RWPE2 (cell line): ENCODE data around the gene NANOS1.

ENCODE experiments used
- ATAC-seq: fragments of 200-7000 bp; cut with Tn5 transposase; 3 replicates; pipeline ENCODE4 v1.9.1; 2021; ENCODE audit warnings: low read depth
- DNase-seq: peaks from one replicate; pipeline ENCODE4 v3.0.0-alpha.2; 2020; ENCODE audit warnings: low spot score
- H3K27ac ChIP-seq: fragments of 450-650 bp; 2 replicates; pipeline ENCODE4 v1.5.1; 2017; ENCODE audit warnings: mild to moderate bottlenecking; ENCODE audit not compliant: poor library complexity, severe bottlenecking
- H3K27me3 ChIP-seq: fragments of 250-450 bp; sonication (Bioruptor Pico); 2 replicates; pipeline ENCODE4 v1.5.1; 2021; ENCODE audit warnings: mild to moderate bottlenecking, moderate library complexity; ENCODE audit not compliant: insufficient read depth, poor library complexity, severe bottlenecking
- H3K36me3 ChIP-seq: fragments of 250-450 bp; sonication (Bioruptor Pico); 2 replicates; pipeline ENCODE4 v1.5.1; 2020; ENCODE audit warnings: low read depth, mild to moderate bottlenecking, moderate library complexity
- H3K4me1 ChIP-seq: fragments of 250-450 bp; sonication (Bioruptor Pico); 2 replicates; pipeline ENCODE4 v1.5.1; 2021; ENCODE audit warnings: mild to moderate bottlenecking, moderate library complexity; ENCODE audit not compliant: insufficient read depth, poor library complexity, severe bottlenecking
- H3K4me3 ChIP-seq: fragments of 250-450 bp; sonication (Bioruptor Pico); 2 replicates; pipeline ENCODE4 v1.5.1; 2021; ENCODE audit warnings: mild to moderate bottlenecking, moderate library complexity; ENCODE audit not compliant: severe bottlenecking
- H3K9me3 ChIP-seq: fragments of 250-450 bp; sonication (Bioruptor Pico); 2 replicates; pipeline ENCODE4 v1.5.1; 2021; ENCODE audit warnings: mild to moderate bottlenecking, moderate library complexity; ENCODE audit not compliant: severe bottlenecking
- CTCF ChIP-seq: fragments of 450-650 bp; IDR thresholded peaks from one replicate; pipeline ENCODE4 v1.5.1; 2017; ENCODE audit warnings: mild to moderate bottlenecking, moderate library complexity; ENCODE audit not compliant: poor library complexity, severe bottlenecking

NANOS1 gene

GRCh38 chr10:118992496-118992895 lies 37.0 kb upstream of the NANOS1 start:
- no peak overlapping the region for H3K27ac ChIP-seq
- TF ChIP-seq CTCF: no peak
- no peak for DNase-seq
- no peaks in the 10 kb centered on the region for H3K27me3 ChIP-seq
- no peak for ATAC-seq
- H3K4me3 ChIP-seq: no peak overlapping the region
- H3K4me1 ChIP-seq: no peaks in the 10 kb centered on the region
- H3K36me3 ChIP-seq: no peaks in the 10 kb centered on the region
- H3K9me3 ChIP-seq: no peaks in the 10 kb centered on the region

GRCh38 chr10:118993214-118993613 lies 36.3 kb upstream of the NANOS1 start:
- no peak for TF ChIP-seq CTCF
- H3K36me3 ChIP-seq: no peaks in the 10 kb centered on the region
- DNase-seq (no peak), ATAC-seq (no peak)
- H3K27ac ChIP-seq: no peak overlapping the region
- H3K9me3 ChIP-seq: no peaks in the 10 kb centered on the region
- no peaks in the 10 kb centered on the region for H3K4me1 ChIP-seq
- no peaks in the 10 kb centered on the region for H3K27me3 ChIP-seq
- no peak overlapping the region for H3K4me3 ChIP-seq

GRCh38 chr10:118994321-118994720 lies 35.2 kb upstream of the NANOS1 start:
- Histone ChIP-seq H3K27me3 (no peaks in the 10 kb centered on the region), H3K4me3 (no peak overlapping the region), H3K36me3 (no peaks in the 10 kb centered on the region), H3K27ac (no peak overlapping the region), H3K9me3 (no peaks in the 10 kb centered on the region), H3K4me1 (no peaks in the 10 kb centered on the region)
- TF ChIP-seq CTCF: no peak
- no peak for DNase-seq
- no peak for ATAC-seq

GRCh38 chr10:118995739-118996138 lies 33.8 kb upstream of the NANOS1 start:
- H3K27me3 ChIP-seq: no peaks in the 10 kb centered on the region
- H3K9me3 ChIP-seq: no peaks in the 10 kb centered on the region
- no peak overlapping the region for H3K27ac ChIP-seq
- no peak for ATAC-seq
- no peaks in the 10 kb centered on the region for H3K4me1 ChIP-seq
- no peaks in the 10 kb centered on the region for H3K36me3 ChIP-seq
- no peak for TF ChIP-seq CTCF
- no peak overlapping the region for H3K4me3 ChIP-seq
- DNase-seq: no peak

- Histone ChIP-seq H3K4me3 (no peak overlapping the region), H3K4me1 (no peaks in the 10 kb centered on the region), H3K27me3 (no peaks in the 10 kb centered on the region), H3K27ac (no peak overlapping the region), H3K36me3 (no peaks in the 10 kb centered on the region), H3K9me3 (no peaks in the 10 kb centered on the region)
- no peak for TF ChIP-seq CTCF
- ATAC-seq (no peak), DNase-seq (no peak)
Measured at GRCh38 chr10:118997379-118997778, 32.1 kb upstream of the NANOS1 start.
